ENCODE measurements around the gene CAPN12.

CAPN12 gene

DNA sequence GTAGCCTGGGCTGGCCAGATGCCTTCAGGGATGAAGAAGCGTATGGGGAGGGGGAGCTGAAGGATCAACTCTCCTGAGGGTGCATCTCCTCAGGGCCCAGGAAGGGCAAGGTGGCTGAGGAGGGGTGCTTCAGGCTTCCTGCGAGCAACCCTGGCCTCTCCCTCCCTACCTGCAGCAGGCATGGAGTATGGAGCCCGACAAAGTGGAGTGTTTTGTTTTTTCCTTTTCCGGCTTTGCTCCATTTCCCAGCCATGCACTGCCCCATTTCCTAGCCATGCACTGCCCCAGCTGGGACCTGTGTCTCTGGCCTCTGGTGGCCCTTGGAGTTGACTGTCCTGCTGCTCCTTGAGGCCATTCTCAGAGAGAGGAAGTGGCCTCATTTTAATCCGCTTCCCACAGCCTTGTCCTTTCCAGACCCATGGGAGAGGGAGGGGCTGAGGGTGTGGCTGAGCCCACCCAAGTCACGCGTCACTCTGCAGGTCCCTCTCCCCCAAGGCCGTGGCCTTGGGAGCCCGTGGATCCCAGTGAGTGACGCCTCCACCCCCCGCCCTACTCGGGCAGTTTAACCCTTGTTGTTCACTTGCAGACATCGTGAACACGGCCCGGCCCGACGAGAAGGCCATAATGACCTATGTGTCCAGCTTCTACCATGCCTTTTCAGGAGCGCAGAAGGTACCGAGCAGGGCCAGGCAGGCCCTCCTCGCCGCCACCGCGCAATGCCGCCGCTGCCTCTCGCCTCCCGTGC lies 34.4 kb downstream of the CAPN12 start:
- no peak for DNase-seq

DNA sequence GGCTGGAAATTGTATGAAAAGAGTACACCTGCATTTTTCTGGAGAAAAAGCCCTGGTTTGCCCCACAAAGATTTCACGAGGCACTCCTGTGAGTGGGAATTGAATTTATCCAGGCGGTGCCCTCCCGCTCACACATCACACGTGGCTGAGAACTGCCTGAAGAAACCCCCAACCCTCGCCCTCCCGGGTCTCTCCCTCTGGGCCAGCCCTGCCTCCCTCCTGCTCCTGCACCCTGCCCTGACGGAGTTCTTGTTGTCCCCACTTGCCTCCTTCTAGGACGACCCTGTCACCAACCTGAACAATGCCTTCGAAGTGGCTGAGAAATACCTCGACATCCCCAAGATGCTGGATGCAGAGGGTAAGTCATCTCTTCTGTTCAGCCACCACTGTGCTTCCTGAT lies 35.2 kb downstream of the CAPN12 start:
- DNase-seq = no peak

DNA sequence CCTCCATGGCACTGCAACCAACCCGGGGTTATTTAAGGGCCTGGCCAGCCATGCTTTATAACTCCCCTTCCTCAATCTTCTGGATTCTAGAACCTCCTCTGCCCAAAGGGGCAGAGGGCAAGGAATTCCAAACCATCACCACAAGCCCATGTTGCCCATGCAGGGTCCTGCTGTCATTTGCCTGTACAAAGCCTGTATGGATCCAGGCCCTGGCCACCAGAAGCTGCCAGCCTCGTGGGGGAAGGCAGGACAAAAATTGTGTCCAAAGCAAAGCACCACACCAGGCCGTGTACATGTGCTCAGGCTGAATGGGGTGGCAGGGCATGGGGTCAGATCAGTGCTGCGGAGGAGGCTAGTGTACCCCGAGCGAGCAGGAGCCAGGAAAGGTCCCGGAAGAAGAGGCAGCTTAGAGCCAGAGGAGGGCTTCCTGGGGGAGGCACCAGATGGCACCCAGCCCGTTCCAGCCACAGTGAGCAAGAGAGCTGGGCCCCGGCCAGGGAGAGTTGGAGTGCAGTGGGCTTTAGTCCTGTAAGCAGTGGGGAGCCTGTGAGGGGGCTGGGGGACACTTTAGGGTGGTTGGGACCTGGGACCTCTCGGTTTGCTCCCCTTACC lies 35.8 kb downstream of the CAPN12 start:
- no peak for DNase-seq

DNA sequence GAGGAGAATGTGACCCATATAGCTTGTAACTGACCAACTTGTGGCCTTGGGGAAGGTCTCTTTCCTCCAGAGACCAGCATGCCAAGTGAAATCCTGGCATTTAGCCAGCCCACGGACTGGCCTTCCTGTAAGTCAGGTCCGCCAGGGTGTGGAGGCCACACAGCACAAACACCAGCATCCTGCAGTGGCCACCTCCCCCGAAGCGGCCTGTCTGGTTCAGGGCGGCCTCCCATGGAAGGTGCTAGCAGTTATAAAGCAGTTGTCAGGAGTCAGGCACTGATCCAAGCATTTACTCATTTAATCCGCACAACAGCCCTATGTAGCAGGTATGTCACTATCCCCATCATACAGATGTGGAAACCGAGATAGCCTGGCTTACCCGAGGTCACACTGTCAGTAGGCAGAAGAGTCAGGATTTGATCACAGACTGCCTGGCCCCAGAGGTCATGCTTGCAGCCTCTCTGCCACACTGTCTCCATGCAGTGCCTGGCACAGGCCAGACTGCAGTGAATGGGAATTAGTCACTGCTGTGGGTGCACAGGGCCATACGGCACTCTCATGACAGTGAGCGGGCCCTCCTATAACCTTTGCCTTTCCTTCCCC lies 36.7 kb downstream of the CAPN12 start:
- DNase-seq = no peak

DNA sequence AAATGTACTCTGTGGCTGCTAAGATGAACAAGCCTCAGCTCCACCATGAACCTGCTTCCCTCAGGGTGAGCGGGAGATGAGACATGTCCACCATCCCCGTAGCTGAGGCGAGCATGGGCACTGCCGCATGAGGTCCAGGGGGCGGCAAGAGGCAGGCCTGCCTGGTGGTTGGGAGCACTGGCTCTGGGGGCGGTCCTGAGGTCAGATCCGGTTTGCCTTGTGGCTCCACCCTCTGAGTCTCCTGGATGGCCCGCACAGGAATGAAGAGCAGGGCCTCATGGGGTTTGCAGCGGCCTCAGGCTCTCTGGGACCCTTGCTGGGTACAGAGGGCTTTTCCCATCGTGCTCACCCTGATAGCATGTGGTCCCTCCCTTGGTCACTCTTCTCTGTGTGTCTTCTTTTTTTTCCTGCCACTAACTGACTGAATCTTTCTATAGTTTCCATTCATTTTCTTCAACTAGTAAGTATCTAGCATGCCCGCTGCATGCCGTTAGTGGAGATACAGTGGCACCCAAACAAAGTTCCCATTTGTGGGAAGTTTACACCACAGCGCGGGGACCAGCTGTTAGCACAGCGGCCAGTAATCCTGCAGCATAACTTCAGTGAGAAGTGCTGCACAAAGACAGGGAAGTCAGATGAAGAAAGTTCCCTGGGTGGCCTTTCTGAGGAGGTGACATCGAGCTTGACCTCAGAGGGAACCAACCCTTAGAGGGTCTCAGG lies 37.3 kb downstream of the CAPN12 start:
- no peak for DNase-seq

DNA sequence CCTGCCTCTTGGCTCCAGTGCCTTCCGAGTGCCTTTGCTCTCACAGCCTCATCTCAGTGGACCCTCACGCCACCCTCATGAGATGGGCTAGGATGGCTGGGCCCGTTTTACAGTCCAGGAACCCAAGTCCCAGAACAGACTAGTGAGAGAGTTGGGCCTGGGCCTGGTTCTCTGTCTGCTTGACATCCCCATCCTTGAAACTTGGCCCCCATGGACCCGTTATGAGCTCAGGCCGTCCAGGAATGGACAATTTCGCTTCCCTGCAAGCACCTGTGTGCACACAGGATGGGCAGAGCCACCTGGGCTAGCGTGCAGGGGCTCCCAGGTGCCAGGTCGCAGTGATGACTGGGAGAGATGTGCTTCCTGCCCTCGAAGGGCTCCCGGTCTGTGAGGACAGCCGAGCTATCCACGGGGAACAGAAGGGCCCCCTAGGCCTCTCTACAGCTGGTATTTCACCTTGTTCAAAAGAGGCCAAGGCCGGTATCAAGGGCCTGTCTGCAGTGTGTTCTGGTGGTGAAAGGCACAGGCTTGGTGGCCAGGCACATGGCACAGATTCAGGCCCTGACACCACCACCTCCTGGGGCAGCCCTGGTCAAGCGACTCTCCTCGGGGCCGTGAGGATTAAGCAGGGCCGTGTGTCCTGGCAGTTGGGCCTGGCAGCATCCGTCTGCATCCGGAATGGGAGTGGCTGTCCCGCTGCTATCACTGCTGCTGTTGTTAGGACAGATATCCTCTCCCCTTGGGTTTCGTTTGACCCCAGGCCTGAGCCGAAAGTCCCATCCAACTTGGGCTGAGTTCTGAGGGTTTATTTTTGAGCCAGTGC lies 38.9 kb downstream of the CAPN12 start:
- DNase-seq = no peak

DNA sequence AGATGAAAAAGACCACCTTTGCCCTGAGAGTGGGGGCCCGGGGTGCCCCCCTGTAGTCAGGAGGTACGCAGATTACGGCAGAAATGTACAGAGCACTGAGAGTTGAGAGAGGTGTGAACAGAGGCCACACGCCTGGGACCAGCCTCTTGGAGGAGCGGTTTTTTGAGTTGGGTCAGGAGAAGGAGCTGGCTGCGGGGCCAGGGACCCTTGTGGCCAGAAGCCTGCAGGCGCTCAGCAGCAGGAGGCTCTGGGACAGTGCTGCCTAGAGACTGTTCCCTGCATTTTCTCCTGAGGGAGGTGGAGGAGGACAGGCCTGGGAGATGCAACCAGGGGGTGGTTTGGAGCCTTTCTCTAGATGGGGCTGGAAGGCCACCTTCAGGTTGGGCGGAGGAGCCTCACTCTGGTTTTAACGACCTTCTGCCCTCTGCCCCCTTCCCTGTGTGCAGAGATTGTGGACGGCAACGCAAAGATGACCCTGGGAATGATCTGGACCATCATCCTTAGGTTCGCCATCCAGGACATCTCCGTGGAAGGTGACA lies 39.7 kb downstream of the CAPN12 start:
- DNase-seq = no peak

DNA sequence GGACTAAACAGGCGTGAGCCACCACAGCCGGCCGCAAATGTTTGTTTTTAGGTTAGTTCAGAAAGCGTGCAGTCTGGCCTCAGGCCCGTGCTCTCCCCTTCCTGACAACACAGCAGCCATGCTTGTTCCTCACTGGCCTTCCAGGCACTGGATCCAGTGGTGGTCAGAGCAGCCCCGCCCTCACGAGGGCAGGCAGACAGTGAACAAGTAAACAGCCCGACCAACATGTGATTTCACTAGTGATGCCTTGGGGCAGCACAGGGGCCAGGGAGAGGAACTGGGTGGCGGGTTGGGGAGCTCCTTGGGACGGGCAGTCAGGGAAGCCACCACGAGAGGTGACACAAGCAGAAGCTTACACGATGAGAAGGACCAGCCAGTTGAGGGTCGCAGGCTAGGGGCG lies 40.8 kb downstream of the CAPN12 start:
- no peak for DNase-seq

DNA sequence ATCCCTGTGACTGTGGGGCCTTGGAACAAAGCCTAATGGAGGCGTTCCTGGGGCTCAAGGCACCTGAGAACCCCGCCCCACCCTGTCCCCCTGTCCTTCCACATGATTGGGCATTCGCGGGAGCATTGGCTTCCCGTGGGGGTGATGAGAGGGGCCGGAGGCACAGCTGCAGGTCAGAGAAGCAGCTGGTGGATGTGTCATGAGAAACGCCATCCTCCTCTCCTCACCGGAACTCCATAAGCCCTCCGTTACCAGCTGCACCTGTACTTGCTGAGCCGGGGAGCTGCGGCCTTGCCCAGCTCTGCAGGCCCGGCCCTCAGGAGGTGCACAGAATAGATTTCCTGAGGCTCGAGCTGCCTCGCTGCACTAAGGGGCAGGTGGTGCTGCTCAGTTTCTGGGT lies 42.0 kb downstream of the CAPN12 start:
- DNase-seq = no peak

DNA sequence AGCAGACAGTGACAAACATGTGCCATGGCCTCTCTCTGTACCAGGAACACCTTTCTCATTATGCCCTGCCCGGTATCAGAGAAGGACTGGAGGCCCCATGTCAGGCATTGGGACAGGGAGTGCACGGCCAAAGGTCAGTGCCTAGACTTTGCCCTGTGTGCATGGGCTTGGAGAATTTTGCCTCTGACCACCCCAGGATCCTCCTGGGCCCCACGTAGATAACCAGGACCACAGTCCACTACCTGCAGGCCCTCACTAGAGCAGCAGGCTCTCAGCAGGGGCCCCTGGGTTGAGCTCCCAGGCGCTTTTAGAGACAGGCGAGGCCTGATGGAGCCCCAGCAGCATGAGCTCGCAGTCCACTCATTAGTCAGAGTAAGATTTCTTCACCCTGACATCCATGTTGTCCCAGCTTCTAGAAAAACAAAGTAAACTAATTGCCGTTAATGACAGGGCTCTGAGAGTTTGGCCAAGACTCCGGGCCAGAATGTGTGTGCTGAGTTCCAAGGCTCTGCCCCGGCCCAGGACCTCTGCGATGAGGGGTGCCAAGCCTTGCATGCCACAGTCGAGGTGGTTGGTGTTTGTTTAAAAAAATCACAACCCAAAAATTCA lies 42.7 kb downstream of the CAPN12 start:
- no peak for DNase-seq

DNA sequence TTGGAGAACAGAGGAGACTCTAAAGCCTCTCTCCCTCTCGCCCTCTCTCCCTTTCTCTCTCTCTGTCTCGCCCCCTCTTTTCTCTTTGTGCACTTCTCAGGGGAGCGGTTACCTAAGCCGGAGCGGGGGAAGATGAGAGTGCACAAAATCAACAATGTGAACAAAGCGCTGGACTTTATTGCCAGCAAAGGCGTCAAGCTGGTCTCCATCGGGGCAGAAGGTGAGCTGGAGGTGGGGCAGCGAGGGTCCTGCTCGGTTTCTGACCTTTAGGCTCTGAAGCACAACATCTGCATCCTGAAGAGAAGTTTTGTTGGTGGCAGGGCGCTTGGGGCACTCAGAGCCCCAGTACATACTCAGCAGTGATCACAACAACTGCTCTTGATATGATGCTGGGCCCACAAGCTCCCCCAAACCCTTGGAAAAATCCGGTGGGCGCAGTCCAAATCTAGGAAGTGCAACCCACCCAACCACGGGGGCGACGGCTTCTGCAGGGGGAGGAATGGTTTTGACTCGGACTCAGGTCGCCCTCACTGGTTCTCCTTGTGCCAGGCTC lies 43.3 kb downstream of the CAPN12 start:
- no peak for DNase-seq

DNA sequence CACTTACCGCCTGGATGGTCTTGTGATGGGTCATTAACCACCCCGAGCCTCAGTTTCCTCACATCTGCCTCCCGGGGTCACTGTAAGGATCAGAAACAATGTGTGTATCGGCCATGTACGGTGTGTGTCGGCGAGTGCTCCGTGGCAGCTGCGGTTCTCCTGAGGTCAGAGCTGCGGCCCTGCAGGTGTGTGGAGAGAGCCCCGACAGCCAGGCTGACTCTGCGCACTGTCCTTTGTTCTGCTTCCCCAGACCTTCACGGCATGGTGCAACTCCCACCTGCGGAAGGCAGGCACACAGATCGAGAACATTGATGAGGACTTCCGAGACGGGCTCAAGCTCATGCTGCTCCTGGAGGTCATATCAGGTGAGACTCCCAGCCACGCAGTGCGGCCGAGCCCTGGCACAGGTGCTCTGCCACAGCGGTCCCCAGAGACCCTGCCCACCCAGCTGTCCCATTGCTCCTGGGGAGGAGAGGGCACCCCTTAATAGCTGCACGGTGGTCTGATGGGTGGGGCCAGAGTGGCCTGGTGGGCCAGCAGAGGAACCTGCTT lies 43.8 kb downstream of the CAPN12 start:
- DNase-seq = no peak

DNA sequence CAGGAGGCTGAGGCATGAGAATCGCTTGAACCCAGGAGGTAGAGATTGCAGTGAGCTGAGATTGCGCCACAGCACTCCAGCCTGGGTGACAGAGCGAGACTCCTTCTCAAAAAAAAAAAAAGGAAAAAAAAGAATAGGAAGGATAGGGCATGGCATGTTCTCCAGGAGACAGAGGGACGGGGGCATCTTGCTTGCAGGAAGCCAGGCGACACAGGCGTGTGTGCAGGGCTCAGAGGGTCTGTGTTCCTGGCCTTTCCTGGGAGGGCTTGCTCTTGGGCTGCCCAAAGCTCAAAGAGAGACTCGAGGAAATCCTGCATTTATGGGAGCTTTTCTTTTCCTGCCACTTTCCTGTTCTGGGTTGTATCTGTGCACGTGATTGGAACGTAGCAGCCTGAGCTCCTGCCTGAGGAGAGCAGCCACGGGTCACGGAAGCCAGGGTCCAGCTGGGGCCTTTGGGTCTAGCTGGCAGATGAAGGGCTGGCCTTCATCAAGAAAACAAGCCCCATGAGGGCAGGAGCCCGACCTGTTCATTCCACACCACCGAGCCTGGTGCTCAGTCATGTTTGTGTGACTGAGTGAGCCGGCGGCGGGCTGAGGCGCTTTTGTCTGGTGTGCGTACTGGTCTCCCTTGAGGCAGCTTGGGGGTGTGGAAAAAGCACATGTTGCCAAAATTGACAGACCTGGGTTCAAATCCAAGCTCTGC lies 44.5 kb downstream of the CAPN12 start:
- no peak for DNase-seq

DNA sequence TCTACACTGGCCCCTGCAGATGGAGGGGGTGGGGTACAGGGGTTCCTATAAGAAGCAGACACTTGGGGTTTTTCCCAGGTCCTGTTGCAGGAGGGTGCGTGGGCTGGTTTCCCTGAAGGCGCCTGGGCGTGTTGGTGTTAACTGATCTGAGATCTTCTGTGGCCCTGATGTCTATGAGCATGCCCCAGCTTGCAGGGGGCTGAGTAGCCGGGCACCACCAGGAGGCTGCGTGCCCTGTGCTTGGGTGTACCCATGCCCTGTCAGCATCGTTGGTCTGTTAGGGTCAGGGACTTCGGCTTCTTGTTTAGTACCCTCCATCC lies 45.3 kb downstream of the CAPN12 start:
- no peak for DNase-seq

DNA sequence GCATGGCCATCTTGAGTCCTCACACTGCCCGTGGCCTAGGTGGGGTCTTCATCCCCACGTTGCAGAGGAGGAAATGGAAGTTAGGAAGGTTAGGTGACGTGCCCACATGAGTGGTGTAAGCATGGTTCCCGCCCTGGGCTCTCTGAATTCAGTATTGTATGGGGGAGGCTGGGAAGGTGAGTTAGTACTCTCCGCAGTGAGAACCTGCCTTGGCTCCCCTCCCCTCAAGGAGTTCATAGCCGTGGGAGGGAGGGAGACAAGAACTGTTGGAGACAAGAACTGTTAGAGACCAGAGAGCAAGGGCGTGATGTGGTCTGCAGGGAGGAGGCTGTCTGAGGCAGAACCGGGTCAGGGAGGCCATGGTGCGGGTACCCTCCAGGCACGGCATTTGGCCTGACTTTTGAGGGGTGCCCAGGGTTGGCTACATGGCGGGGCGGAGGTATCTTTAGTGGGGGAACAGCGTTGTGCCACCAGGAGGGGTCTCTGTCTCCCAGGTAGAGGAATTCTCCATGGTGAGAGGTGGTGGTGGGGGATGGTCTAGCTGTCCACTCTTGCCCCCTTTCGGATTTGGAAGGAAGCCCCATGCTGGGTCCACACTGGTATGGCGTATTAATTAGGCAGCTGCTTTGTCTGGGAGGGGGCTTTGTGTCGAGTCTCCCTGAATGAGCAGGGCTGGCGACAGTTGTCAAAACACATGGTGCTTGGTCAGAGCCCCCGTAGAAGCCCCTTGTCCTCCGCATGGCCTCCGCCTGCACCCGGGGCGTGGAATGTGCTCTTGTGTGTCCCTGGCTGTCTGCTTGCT lies 45.8 kb downstream of the CAPN12 start:
- DNase-seq = no peak

DNA sequence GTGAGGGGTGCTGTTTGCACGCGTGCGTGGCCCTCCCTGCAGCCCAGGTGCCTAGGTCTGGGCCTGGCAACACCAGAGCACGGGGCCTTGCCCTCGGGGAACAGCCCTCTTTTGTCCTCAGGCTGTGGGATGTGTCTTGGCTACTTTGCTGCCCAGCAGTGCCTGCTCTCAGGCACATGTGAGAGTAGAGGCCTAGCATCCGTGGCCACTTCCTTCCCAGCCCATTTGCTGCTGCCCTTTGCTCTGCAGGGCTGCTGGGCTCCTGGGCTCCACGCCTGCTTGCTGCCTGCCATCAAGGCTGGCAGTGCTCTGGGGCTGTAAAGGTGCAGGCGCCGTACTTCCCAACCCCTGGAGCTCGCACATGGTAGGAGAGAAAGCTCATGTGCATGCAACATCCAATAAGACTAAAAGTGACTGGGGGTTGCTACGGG lies 46.6 kb downstream of the CAPN12 start:
- DNase-seq = no peak

DNA sequence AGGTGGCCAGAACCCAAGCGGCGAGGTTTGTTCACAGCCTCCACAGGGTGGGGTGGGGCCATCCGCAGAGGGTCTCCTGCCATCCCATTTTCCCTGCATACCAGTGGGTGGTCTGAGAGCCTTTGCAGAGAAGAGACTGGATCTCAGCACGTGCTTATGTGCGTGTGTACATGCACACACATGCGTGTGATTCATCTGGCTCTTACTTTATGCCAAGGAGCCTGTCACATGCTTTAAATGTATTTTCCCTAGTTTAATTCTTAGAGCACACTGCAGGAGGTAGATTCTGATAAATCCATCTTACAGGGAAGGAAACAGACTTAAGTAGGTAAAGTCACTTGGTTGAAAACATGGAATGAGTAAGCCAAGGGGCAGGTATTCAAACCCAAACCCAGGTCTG lies 47.1 kb downstream of the CAPN12 start:
- DNase-seq = no peak

DNA sequence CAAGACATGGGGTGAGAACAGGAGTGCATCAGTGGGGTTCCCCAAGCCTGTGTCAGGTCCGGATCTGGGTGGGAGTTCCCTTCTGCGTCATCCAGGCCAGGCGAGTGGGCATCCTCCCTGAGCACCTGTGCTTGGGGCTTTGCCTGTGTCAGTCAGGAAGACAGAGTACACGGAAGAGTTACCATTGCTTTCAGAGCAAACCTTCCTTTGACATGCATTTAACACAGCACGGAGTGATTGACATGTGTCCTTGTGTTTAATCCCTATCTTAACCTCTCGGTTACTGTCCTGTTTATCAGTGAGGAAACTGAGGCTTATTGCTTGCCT lies 47.6 kb downstream of the CAPN12 start:
- DNase-seq = no peak

DNA sequence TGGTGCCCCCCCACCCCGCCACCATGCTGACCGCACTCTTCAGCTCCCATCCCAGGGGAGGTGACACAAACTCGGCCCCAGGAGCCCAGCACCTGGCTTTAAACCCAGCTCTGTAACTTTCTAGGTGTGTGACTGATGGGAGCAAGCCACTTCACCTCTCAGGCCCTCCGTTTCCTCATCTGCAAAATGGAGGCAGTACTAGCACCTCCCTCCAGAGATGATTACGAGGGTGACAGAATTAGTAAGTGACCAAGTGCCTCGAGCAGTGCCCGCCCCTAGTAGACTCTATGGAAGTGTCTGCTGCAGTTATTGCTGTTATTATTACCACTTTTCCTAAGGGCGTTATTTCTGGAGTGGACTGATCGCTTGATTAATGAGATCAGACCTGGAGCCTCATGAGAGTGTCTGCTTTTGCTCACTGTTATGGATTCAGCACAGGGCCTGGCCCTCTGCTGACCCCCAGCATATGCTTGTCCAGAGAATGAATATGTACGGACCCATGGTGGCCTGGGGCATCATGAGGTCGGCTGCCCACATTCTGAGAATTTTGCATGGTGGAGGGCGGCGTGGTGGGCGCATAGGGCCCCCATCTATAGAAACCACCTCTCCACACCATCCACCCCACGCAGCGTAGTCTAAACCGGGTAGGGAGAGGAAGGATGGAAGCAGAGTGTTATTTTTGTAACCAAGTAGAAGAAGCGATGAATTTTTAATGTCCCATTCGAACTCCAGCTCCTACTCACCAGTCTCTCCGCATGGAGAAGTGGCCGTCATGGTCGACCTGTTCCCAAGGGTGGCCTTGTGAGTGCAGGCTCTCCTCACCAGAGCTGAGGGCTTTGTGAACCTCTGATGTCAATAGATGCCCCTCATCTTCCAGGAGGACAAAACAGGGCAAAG lies 48.2 kb downstream of the CAPN12 start:
- DNase-seq = no peak
